Left lung (tissue), 10 donors: Measurements from ENCODE around the gene FGF1. TPM values are rescaled to one million over a fixed set of nuclear protein-coding genes. Genes with fewer than 3 reads are reported as not detected.

Source experiments
- ATAC-seq: fragments of 200-7000 bp; cut with Tn5 transposase; one replicate; pipeline ENCODE4 v1.9.1; 2020; ENCODE audit warnings: moderate library complexity
- DNase-seq, 4 donors: peaks; one replicate each; pipeline ENCODE4 v3.0.0-alpha.2; 2013 to 2020
- H3K27ac ChIP-seq, 2 donors: fragments of 200-600 bp; sonication (generic) in 1 of 2; one replicate each; pipeline versions ENCODE4 v1.5.0 to v1.8.0; 2020 to 2021
- H3K27me3 ChIP-seq, 2 donors: fragments of 200-600 bp; sonication (generic) in 1 of 2; one replicate each; pipeline versions ENCODE4 v1.5.0 to v1.8.0; 2020 to 2021
- H3K36me3 ChIP-seq, 2 donors: fragments of 200-600 bp; sonication (generic) in 1 of 2; one replicate each; pipeline versions ENCODE4 v1.5.0 to v1.8.0; 2020 to 2021
- H3K4me1 ChIP-seq, 2 donors: fragments of 200-600 bp; one replicate each; pipeline ENCODE4 v1.8.0; 2021
- H3K4me3 ChIP-seq, 2 donors: fragments of 200-600 bp; sonication (generic) in 1 of 2; one replicate each; pipeline versions ENCODE4 v1.5.0 to v1.8.0; 2020 to 2021; ENCODE audit warnings: mild to moderate bottlenecking in 1 of 2
- H3K9me3 ChIP-seq, 2 donors: fragments of 200-600 bp; sonication (generic) in 1 of 2; one replicate each; pipeline versions ENCODE4 v1.5.0 to v1.8.0; 2020 to 2021
- CTCF ChIP-seq, 2 donors: fragments of 200-600 bp; sonication (generic) in 1 of 2; IDR thresholded peaks; one replicate each; pipeline versions ENCODE4 v1.5.0 to v1.8.0; 2021; ENCODE audit warnings: antibody characterized with exemption in 2 of 2
- intact Hi-C, 2 donors: fragments of 100-400 bp; cut with DNase I; formaldehyde crosslinking; loops; one replicate each; pipeline versions ENCODE4 v1.11.2 to v1.14.2; 2022
- polyA plus RNA-seq, 6 donors: library from polyadenylated mRNA; unstranded; fragments of 120-200 nt; gene quantifications; one replicate each; pipeline ENCODE4 v1.2.1, GENCODE V29; 2013; ENCODE audit not compliant: insufficient read length in 6 of 6
- total RNA-seq, 2 donors: library from RNA; stranded (reverse); fragmentation: NEBNext Ultra II Directional; extraction: Animal tissue kit (Norgen Biotek cat#: 25700); gene quantifications; one replicate each; pipeline ENCODE4 v1.2.1, GENCODE V29; 2021
- donor health status: DM: no; HTN: yes; CAD: no.
- donor health status: DM: no; HTN: no; CAD: no.

Gene FGF1
- total and polyA plus RNA-seq, 8 donors: 0.41 to 1.9 (median 1.4) TPM

GRCh38 chr5:142655339-142656267 lies 30.3 kb downstream of the FGF1 start:
- Histone ChIP-seq H3K27me3 (peaks cover 0 to 5% of the 10 kb centered on the region in 2 donors), H3K9me3 (no peaks in the 10 kb centered on the region), H3K4me1 (peaks cover 0 to 4% of the 10 kb centered on the region in 2 donors), H3K27ac (no peak overlapping the region), H3K4me3 (no peak overlapping the region), H3K36me3 (no peaks in the 10 kb centered on the region)
- intact Hi-C loops: loop anchor here in 1 of 2 donors (5.0 kb wide), 1 partner anchor 42 kb away; no protein-coding TSS in a partner anchor
- DNase-seq: peak; percentile 78 to 93 (median 86)
- peak; percentile 99 for ATAC-seq
- TF ChIP-seq CTCF (IDR thresholded peaks at IDR 0.05): peak; percentile 97 to 98

- ATAC-seq (no peak), DNase-seq (no peak)
- H3K9me3 ChIP-seq: no peaks in the 10 kb centered on the region
- intact Hi-C loops: loop anchor here in 1 of 2 donors (5.0 kb wide), 1 partner anchor 43 kb away; no protein-coding TSS in a partner anchor
- no peak overlapping the region for H3K27ac ChIP-seq
- H3K4me3 ChIP-seq: no peak overlapping the region
- H3K27me3 ChIP-seq: peaks cover 0 to 5% of the 10 kb centered on the region in 2 donors
- no peak for TF ChIP-seq CTCF (IDR thresholded peaks at IDR 0.05)
- no peaks in the 10 kb centered on the region for H3K36me3 ChIP-seq
- peaks cover 0 to 4% of the 10 kb centered on the region in 2 donors for H3K4me1 ChIP-seq
Measured at GRCh38 chr5:142654578-142655058, 31.3 kb downstream of the FGF1 start.

GRCh38 chr5:142653321-142653720 lies 32.6 kb downstream of the FGF1 start:
- Histone ChIP-seq H3K4me3 (no peak overlapping the region), H3K27me3 (peaks cover 0 to 5% of the 10 kb centered on the region in 2 donors), H3K27ac (no peak overlapping the region), H3K36me3 (no peaks in the 10 kb centered on the region), H3K9me3 (no peaks in the 10 kb centered on the region), H3K4me1 (peaks cover 0 to 4% of the 10 kb centered on the region in 2 donors)
- ATAC-seq (no peak), DNase-seq (no peak)
- TF ChIP-seq CTCF (IDR thresholded peaks at IDR 0.05): no peak
- intact Hi-C loops: no loop called here

GRCh38 chr5:142652563-142652962 lies 33.3 kb downstream of the FGF1 start:
- Histone ChIP-seq H3K4me1 (peaks cover 0 to 4% of the 10 kb centered on the region in 2 donors), H3K27ac (no peak overlapping the region), H3K9me3 (no peaks in the 10 kb centered on the region), H3K36me3 (no peaks in the 10 kb centered on the region), H3K4me3 (no peak overlapping the region), H3K27me3 (peaks cover 0 to 5% of the 10 kb centered on the region in 2 donors)
- TF ChIP-seq CTCF (IDR thresholded peaks at IDR 0.05): no peak
- ATAC-seq (no peak), DNase-seq (no peak)
- intact Hi-C loops: no loop called here

- Histone ChIP-seq H3K9me3 (no peaks in the 10 kb centered on the region), H3K4me3 (no peak overlapping the region), H3K27ac (no peak overlapping the region), H3K27me3 (peaks cover 0 to 5% of the 10 kb centered on the region in 2 donors), H3K36me3 (no peaks in the 10 kb centered on the region), H3K4me1 (peaks cover 0 to 1% of the 10 kb centered on the region in 2 donors)
- no peak for TF ChIP-seq CTCF (IDR thresholded peaks at IDR 0.05)
- no peak for DNase-seq
- intact Hi-C loops: no loop called here
- ATAC-seq: no peak
Measured at GRCh38 chr5:142650881-142651280, 35.0 kb downstream of the FGF1 start.
